GM19025 (cell line): ENCODE data around the gene EN2.

Source experiments
- ATAC-seq: cut with Tn5 transposase; IDR thresholded peaks from one replicate; pipeline ENCODE4 v1.9.1; 2021; ENCODE audit warnings: mild to moderate bottlenecking, low read depth, moderate library complexity; ENCODE audit not compliant: unreplicated experiment

The EN2 gene

GRCh38 chr7:155505422-155505793, 47.5 kb downstream of the EN2 start:
- no peak for ATAC-seq

GRCh38 chr7:155506854-155507337, 49.0 kb downstream of the EN2 start:
- ATAC-seq = no peak

GRCh38 chr7:155507576-155507975, 49.6 kb downstream of the EN2 start:
- ATAC-seq = no peak

GRCh38 chr7:155508376-155509358, 50.7 kb downstream of the EN2 start:
- no peak for ATAC-seq

- no peak for ATAC-seq
Observed at GRCh38 chr7:155509359-155509724, 51.4 kb downstream of the EN2 start.

GRCh38 chr7:155509725-155510551, 52.0 kb downstream of the EN2 start:
- no peak for ATAC-seq

GRCh38 chr7:155510975-155511701, 53.2 kb downstream of the EN2 start:
- no peak for ATAC-seq

- no peak for ATAC-seq
Observed at GRCh38 chr7:155511702-155511996, 53.7 kb downstream of the EN2 start.

- no peak for ATAC-seq
Observed at GRCh38 chr7:155512246-155512887, 54.4 kb downstream of the EN2 start.

GRCh38 chr7:155513543-155514285, 55.8 kb downstream of the EN2 start:
- ATAC-seq = no peak

- no peak for ATAC-seq
Observed at GRCh38 chr7:155514296-155514695, 56.4 kb downstream of the EN2 start.
